Activated CD4-positive, alpha-beta T cell treated with anti-CD3 and anti-CD28 coated beads, Interleukin-2, amount 10 ng/mL, durations not matched to agents 7 days and 5 days (primary cell): ENCODE measurements around the gene STARD10. TPM values are rescaled to one million over a fixed set of nuclear protein-coding genes. Genes with fewer than 3 reads are reported as not detected.

ENCODE experiments used
- CTCF ChIA-PET: fragments of 350-600 bp; sonication (Branson Sonifier 250); formaldehyde crosslinking; loops from one replicate; lab custom pipeline; 2021; ENCODE audit warnings: antibody characterized with exemption; lab: Charles Lee
- POLR2A ChIA-PET: fragments of 350-600 bp; sonication (Branson Sonifier 250); formaldehyde crosslinking; loops from one replicate; lab custom pipeline; 2021; ENCODE audit warnings: antibody characterized with exemption; lab: Charles Lee
- DNase-seq: peaks from one replicate; pipeline ENCODE4 v3.0.0-alpha.2; 2020
- H3K27ac Mint-ChIP-seq: one replicate; pipeline ENCODE4 v1.8.0; 2021; ENCODE audit warnings: mild to moderate bottlenecking, moderate library complexity, mixed read lengths
- H3K27me3 Mint-ChIP-seq: one replicate; pipeline ENCODE4 v1.8.0; 2021; ENCODE audit warnings: mixed read lengths
- H3K36me3 Mint-ChIP-seq: one replicate; pipeline ENCODE4 v1.8.0; 2021; ENCODE audit warnings: low read depth, mixed read lengths
- H3K4me1 Mint-ChIP-seq: one replicate; pipeline ENCODE4 v1.8.0; 2021; ENCODE audit warnings: mixed read lengths
- H3K4me3 Mint-ChIP-seq: one replicate; pipeline ENCODE4 v1.8.0; 2021; ENCODE audit warnings: mild to moderate bottlenecking, moderate library complexity, mixed read lengths
- H3K9me3 Mint-ChIP-seq: one replicate; pipeline ENCODE4 v1.8.0; 2021; ENCODE audit warnings: mixed read lengths
- total RNA-seq, 2 experiments: library from RNA; stranded (reverse); gene quantifications; one replicate each; pipeline ENCODE4 v1.2.3, GENCODE V29; 2021

Gene STARD10
- total RNA-seq, result 1 to 10 TPM; 4.5 to 6.4 TPM

GRCh38 chr11:72793425-72794367 is at the start of gene STARD10:
TSS of gene STARD10 (minus strand) at chr11:72794047. CDS start at chr11:72781181, 12,866 bp downstream.
- peak; percentile 93 for DNase-seq
- CTCF ChIA-PET, result interaction anchor here (0.7 to 5.2 kb wide), 30 partner anchors 9 to 392 kb away, joined by 3 to 52 read pairs (median 4); partner anchors contain the start of genes ATG16L2 and FCHSD2
- peaks cover 25% of the 10 kb centered on the region for H3K4me1 Mint-ChIP-seq
- H3K36me3 Mint-ChIP-seq, result no peaks in the 10 kb centered on the region
- POLR2A ChIA-PET, result interaction anchor here (0.6 to 0.9 kb wide), 2 partner anchors 20 to 22 kb away, joined by 4 to 5 read pairs; no protein-coding TSS in a partner anchor
- no peaks in the 10 kb centered on the region for H3K27me3 Mint-ChIP-seq
- peak within 1 kb of the TSS; percentile 98 for H3K27ac Mint-ChIP-seq
- H3K9me3 Mint-ChIP-seq, result no peaks in the 10 kb centered on the region
- peak within 1 kb of the TSS; percentile 92 for H3K4me3 Mint-ChIP-seq

GRCh38 chr11:72842653-72843330 is 48.9 kb upstream of the STARD10 start:
- no peak overlapping the region for H3K4me3 Mint-ChIP-seq
- peaks cover 46% of the 10 kb centered on the region for H3K36me3 Mint-ChIP-seq
- no peak overlapping the region for H3K27ac Mint-ChIP-seq
- peaks cover 10% of the 10 kb centered on the region for H3K4me1 Mint-ChIP-seq
- ChIA-PET POLR2A (no interaction called here), CTCF (no interaction called here)
- H3K27me3 Mint-ChIP-seq, result no peaks in the 10 kb centered on the region
- DNase-seq, result no peak
- H3K9me3 Mint-ChIP-seq, result no peaks in the 10 kb centered on the region

- Mint-ChIP-seq H3K27me3 (no peaks in the 10 kb centered on the region), H3K27ac (no peak overlapping the region), H3K9me3 (no peaks in the 10 kb centered on the region), H3K4me3 (no peak overlapping the region), H3K4me1 (peaks cover 11% of the 10 kb centered on the region), H3K36me3 (peaks cover 48% of the 10 kb centered on the region)
- DNase-seq, result no peak
- POLR2A ChIA-PET, result no interaction called here
- CTCF ChIA-PET, result no interaction called here
Observed at GRCh38 chr11:72842126-72842525, 48.3 kb upstream of the STARD10 start.

- Mint-ChIP-seq H3K9me3 (no peaks in the 10 kb centered on the region), H3K27ac (no peak overlapping the region), H3K27me3 (no peaks in the 10 kb centered on the region), H3K4me3 (no peak overlapping the region), H3K4me1 (peaks cover 11% of the 10 kb centered on the region), H3K36me3 (peaks cover 50% of the 10 kb centered on the region)
- CTCF ChIA-PET, result interaction anchor here (0.6 to 0.9 kb wide), 2 partner anchors 9 to 1186 kb away, joined by 3 to 4 read pairs; no protein-coding TSS in a partner anchor
- DNase-seq, result no peak
- POLR2A ChIA-PET, result no interaction called here
Observed at GRCh38 chr11:72841397-72841796, 47.5 kb upstream of the STARD10 start.

- POLR2A ChIA-PET, result no interaction called here
- no peaks in the 10 kb centered on the region for H3K27me3 Mint-ChIP-seq
Observed at GRCh38 chr11:72840780-72841179, 46.9 kb upstream of the STARD10 start.

GRCh38 chr11:72838691-72839305 is 45.0 kb upstream of the STARD10 start:
- Mint-ChIP-seq H3K4me1 (peaks cover 26% of the 10 kb centered on the region), H3K4me3 (no peak overlapping the region), H3K27ac (no peak overlapping the region), H3K27me3 (no peaks in the 10 kb centered on the region), H3K36me3 (peaks cover 46% of the 10 kb centered on the region), H3K9me3 (no peaks in the 10 kb centered on the region)
- POLR2A ChIA-PET, result no interaction called here
- DNase-seq, result no peak
- CTCF ChIA-PET, result interaction anchor here (1.0 to 1.7 kb wide), 2 partner anchors 7 to 378 kb away, joined by 3 to 8 read pairs; no protein-coding TSS in a partner anchor

More at GRCh38 chr11:72840780-72841179, 46.9 kb upstream of the STARD10 start:
- CTCF ChIA-PET, result no interaction called here
- H3K4me1 Mint-ChIP-seq, result peaks cover 14% of the 10 kb centered on the region
- peaks cover 48% of the 10 kb centered on the region for H3K36me3 Mint-ChIP-seq
- no peak overlapping the region for H3K27ac Mint-ChIP-seq
- H3K9me3 Mint-ChIP-seq, result no peaks in the 10 kb centered on the region
- no peak for DNase-seq
- H3K4me3 Mint-ChIP-seq, result no peak overlapping the region

GRCh38 chr11:72836111-72836510 is 42.3 kb upstream of the STARD10 start:
- H3K4me1 Mint-ChIP-seq, result peaks cover 29% of the 10 kb centered on the region
- no peak for DNase-seq
- peaks cover 35% of the 10 kb centered on the region for H3K36me3 Mint-ChIP-seq
- no peak overlapping the region for H3K4me3 Mint-ChIP-seq
- no peaks in the 10 kb centered on the region for H3K27me3 Mint-ChIP-seq
- ChIA-PET CTCF (interaction anchor here (0.6 to 1.3 kb wide), 2 partner anchors 151 to 198 kb away, joined by 3 to 5 read pairs; no protein-coding TSS in a partner anchor), POLR2A (no interaction called here)
- peak overlapping the region; percentile 36 for H3K27ac Mint-ChIP-seq
- no peaks in the 10 kb centered on the region for H3K9me3 Mint-ChIP-seq

- peaks cover 38% of the 10 kb centered on the region for H3K36me3 Mint-ChIP-seq
- H3K27ac Mint-ChIP-seq, result peak overlapping the region; percentile 60
- no peak overlapping the region for H3K4me3 Mint-ChIP-seq
- H3K4me1 Mint-ChIP-seq, result peaks cover 29% of the 10 kb centered on the region
- H3K27me3 Mint-ChIP-seq, result no peaks in the 10 kb centered on the region
- H3K9me3 Mint-ChIP-seq, result no peaks in the 10 kb centered on the region
- POLR2A ChIA-PET, result interaction anchor here (0.6 kb wide), 1 partner anchor 28 kb away, joined by 3 read pairs; no protein-coding TSS in a partner anchor
- DNase-seq, result no peak
- CTCF ChIA-PET, result interaction anchor here (0.7 kb wide), 1 partner anchor 525 kb away, joined by 3 read pairs; no protein-coding TSS in a partner anchor
Observed at GRCh38 chr11:72834905-72835304, 41.1 kb upstream of the STARD10 start.

- Mint-ChIP-seq H3K9me3 (no peaks in the 10 kb centered on the region), H3K4me1 (peaks cover 29% of the 10 kb centered on the region), H3K4me3 (no peak overlapping the region), H3K27ac (no peak overlapping the region), H3K27me3 (no peaks in the 10 kb centered on the region), H3K36me3 (peaks cover 40% of the 10 kb centered on the region)
- POLR2A ChIA-PET, result no interaction called here
- CTCF ChIA-PET, result interaction anchor here (0.6 to 1.4 kb wide), 2 partner anchors 11 to 51 kb away, joined by 4 to 6 read pairs; no protein-coding TSS in a partner anchor
- DNase-seq, result no peak
Observed at GRCh38 chr11:72833811-72834493, 40.1 kb upstream of the STARD10 start.

GRCh38 chr11:72833083-72833733 is 39.4 kb upstream of the STARD10 start:
- ChIA-PET POLR2A (no interaction called here), CTCF (interaction anchor here (0.6 to 1.4 kb wide), 3 partner anchors 11 to 52 kb away, joined by 4 to 6 read pairs (median 4); no protein-coding TSS in a partner anchor)
- DNase-seq, result no peak
- H3K27me3 Mint-ChIP-seq, result no peaks in the 10 kb centered on the region
- peaks cover 29% of the 10 kb centered on the region for H3K4me1 Mint-ChIP-seq
- H3K9me3 Mint-ChIP-seq, result no peaks in the 10 kb centered on the region
- no peak overlapping the region for H3K4me3 Mint-ChIP-seq
- peak overlapping the region; percentile 61 for H3K27ac Mint-ChIP-seq
- peaks cover 40% of the 10 kb centered on the region for H3K36me3 Mint-ChIP-seq

GRCh38 chr11:72832301-72833082 is 38.6 kb upstream of the STARD10 start:
- no peaks in the 10 kb centered on the region for H3K27me3 Mint-ChIP-seq
- CTCF ChIA-PET, result interaction anchor here (0.6 to 2.0 kb wide), 8 partner anchors 7 to 404 kb away, joined by 3 to 13 read pairs (median 4); no protein-coding TSS in a partner anchor
- H3K4me3 Mint-ChIP-seq, result no peak overlapping the region

More at GRCh38 chr11:72832301-72833082, 38.6 kb upstream of the STARD10 start:
- peaks cover 30% of the 10 kb centered on the region for H3K4me1 Mint-ChIP-seq
- no peaks in the 10 kb centered on the region for H3K9me3 Mint-ChIP-seq
- DNase-seq, result no peak
- peak overlapping the region; percentile 61 for H3K27ac Mint-ChIP-seq
- POLR2A ChIA-PET, result no interaction called here
- peaks cover 36% of the 10 kb centered on the region for H3K36me3 Mint-ChIP-seq
